ENCODE data around the gene SLC39A1.

The SLC39A1 gene

DNA sequence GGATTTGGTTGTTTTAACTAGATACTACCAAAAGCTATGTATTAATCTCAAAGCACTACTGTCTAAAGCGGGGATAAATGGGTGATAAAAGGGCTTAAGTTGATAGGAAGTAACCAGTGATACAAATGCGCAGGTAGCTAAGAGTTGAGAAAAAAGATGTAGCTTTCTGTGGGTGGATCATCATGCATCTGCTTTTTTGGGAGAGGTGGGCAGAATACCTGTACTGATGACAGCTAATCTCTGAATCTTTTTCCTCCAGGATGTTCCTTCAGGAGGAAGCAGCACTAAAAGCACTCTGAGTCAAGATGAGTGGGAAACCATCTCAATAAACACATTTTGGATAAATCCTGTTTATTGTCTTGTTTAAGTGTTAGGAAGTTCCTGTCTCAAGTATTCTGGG lies 28.5 kb upstream of the SLC39A1 start:
- Histone ChIP-seq H2AFZ (ENCODE audit: low read length) (no peak overlapping the region), H3K27ac (ENCODE audit: low read depth, low read length, poor library complexity, severe bottlenecking) (peak overlapping the region; percentile 70), H4K20me1 (ENCODE audit: insufficient read depth, low read length) (no peaks in the 10 kb centered on the region), H3K4me2 (ENCODE audit: low read length) (peak overlapping the region; percentile 85), H3K9me2 (ENCODE audit: low read depth, low read length) (no peaks in the 10 kb centered on the region), H3K9me3 (ENCODE audit: low read length) (no peaks in the 10 kb centered on the region), H3K4me3 (ENCODE audit: low read depth, low read length, poor library complexity, severe bottlenecking) (peak overlapping the region; percentile 87), H3K79me2 (ENCODE audit: insufficient read depth, low read length) (peaks cover 8% of the 10 kb centered on the region; the same call in 1 of the 2 replicates), H3K4me1 (ENCODE audit: insufficient read depth, low read length, severe bottlenecking) (peaks cover 35% of the 10 kb centered on the region), H3K36me3 (ENCODE audit: insufficient read depth, low read length) (peaks cover 51% of the 10 kb centered on the region), H3K9ac (ENCODE audit: low read length) (peak overlapping the region; percentile 89), H3F3A (ENCODE audit: insufficient read depth, low read length) (peaks cover 9% of the 10 kb centered on the region), H3K27me3 (ENCODE audit: insufficient read depth, low read length) (no peaks in the 10 kb centered on the region)
- TF ChIP-seq CTCF (IDR thresholded peaks at IDR 0.05; ENCODE audit: low read length) (no peak), EZH2 (IDR thresholded peaks at IDR 0.05; ENCODE audit: borderline replicate concordance, low read length) (no peak)

DNA sequence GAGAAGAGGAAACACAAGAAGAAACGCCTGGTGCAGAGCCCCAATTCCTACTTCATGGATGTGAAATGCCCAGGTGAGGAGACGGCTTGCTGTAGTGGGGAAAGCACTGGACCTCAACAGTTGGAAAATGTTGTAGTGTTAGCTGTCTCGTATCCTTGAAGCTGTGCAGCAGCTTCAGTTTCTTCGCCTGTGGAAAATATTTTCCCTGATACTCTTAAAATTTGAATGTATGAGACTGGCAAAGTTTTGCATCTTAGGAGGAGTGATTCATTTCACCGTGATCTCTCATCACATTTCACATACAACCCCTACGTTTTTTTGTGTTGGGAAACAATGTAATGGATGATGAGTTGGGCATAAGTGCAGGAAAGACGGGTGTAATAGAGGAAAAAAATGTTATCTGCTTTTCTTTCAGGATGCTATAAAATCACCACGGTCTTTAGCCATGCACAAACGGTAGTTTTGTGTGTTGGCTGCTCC lies 27.9 kb upstream of the SLC39A1 start:
- Histone ChIP-seq H3K27ac (ENCODE audit: low read depth, low read length, poor library complexity, severe bottlenecking) (peak overlapping the region; percentile 70), H3K4me2 (ENCODE audit: low read length) (peak overlapping the region; percentile 85), H3K36me3 (ENCODE audit: insufficient read depth, low read length) (peaks cover 51% of the 10 kb centered on the region), H3K27me3 (ENCODE audit: insufficient read depth, low read length) (no peaks in the 10 kb centered on the region), H3K4me1 (ENCODE audit: insufficient read depth, low read length, severe bottlenecking) (peaks cover 40% of the 10 kb centered on the region), H2AFZ (ENCODE audit: low read length) (no peak overlapping the region), H3K9me2 (ENCODE audit: low read depth, low read length) (no peaks in the 10 kb centered on the region), H4K20me1 (ENCODE audit: insufficient read depth, low read length) (no peaks in the 10 kb centered on the region), H3F3A (ENCODE audit: insufficient read depth, low read length) (peaks cover 9% of the 10 kb centered on the region), H3K4me3 (ENCODE audit: low read depth, low read length, poor library complexity, severe bottlenecking) (peak overlapping the region; percentile 87), H3K9me3 (ENCODE audit: low read length) (no peaks in the 10 kb centered on the region), H3K9ac (ENCODE audit: low read length) (peak overlapping the region; percentile 89), H3K79me2 (ENCODE audit: insufficient read depth, low read length) (peaks cover 8% of the 10 kb centered on the region; the same call in 1 of the 2 replicates)
- TF ChIP-seq CTCF (IDR thresholded peaks at IDR 0.05; ENCODE audit: low read length) (no peak), EZH2 (IDR thresholded peaks at IDR 0.05; ENCODE audit: borderline replicate concordance, low read length) (no peak)

- Histone ChIP-seq H3K27ac (ENCODE audit: low read depth, low read length, poor library complexity, severe bottlenecking) (peak within 1 kb of the TSS; percentile 70), H4K20me1 (ENCODE audit: insufficient read depth, low read length) (no peaks in the 10 kb centered on the region), H2AFZ (ENCODE audit: low read length) (0 out of 2 replicates have a peak within 1 kb of the TSS, but pooled peaks have one; percentile 84), H3K9ac (ENCODE audit: low read length) (peak within 1 kb of the TSS; percentile 89), H3K36me3 (ENCODE audit: insufficient read depth, low read length) (peaks cover 49% of the 10 kb centered on the region), H3K4me2 (ENCODE audit: low read length) (peak within 1 kb of the TSS; percentile 85), H3K9me2 (ENCODE audit: low read depth, low read length) (no peaks in the 10 kb centered on the region), H3K9me3 (ENCODE audit: low read length) (no peaks in the 10 kb centered on the region), H3K79me2 (ENCODE audit: insufficient read depth, low read length) (peaks cover 8% of the 10 kb centered on the region; the same call in 1 of the 2 replicates), H3F3A (ENCODE audit: insufficient read depth, low read length) (peaks cover 9% of the 10 kb centered on the region), H3K27me3 (ENCODE audit: insufficient read depth, low read length) (no peaks in the 10 kb centered on the region), H3K4me3 (ENCODE audit: low read depth, low read length, poor library complexity, severe bottlenecking) (peak within 1 kb of the TSS; percentile 87), H3K4me1 (ENCODE audit: insufficient read depth, low read length, severe bottlenecking) (peaks cover 40% of the 10 kb centered on the region)
- TF ChIP-seq CTCF (IDR thresholded peaks at IDR 0.05; ENCODE audit: low read length) (no peak), EZH2 (IDR thresholded peaks at IDR 0.05; ENCODE audit: borderline replicate concordance, low read length) (no peak)
Measured at GRCh38 chr1:153990468-153991150, 27.3 kb upstream of the SLC39A1 start, which contains the start of gene RPS27. TSS of gene RPS27 (plus strand) at chr1:153990762. CDS start at chr1:153990797, 35 bp downstream.

All from OCI-LY1 (cell line).